ENCODE data around the gene FUT3. TPM values are rescaled to one million over a fixed set of nuclear protein-coding genes. Genes with fewer than 3 reads are reported as not detected.

The FUT3 gene
- total RNA-seq, 1 experiment from 2014 or later: 0.48 TPM

DNA sequence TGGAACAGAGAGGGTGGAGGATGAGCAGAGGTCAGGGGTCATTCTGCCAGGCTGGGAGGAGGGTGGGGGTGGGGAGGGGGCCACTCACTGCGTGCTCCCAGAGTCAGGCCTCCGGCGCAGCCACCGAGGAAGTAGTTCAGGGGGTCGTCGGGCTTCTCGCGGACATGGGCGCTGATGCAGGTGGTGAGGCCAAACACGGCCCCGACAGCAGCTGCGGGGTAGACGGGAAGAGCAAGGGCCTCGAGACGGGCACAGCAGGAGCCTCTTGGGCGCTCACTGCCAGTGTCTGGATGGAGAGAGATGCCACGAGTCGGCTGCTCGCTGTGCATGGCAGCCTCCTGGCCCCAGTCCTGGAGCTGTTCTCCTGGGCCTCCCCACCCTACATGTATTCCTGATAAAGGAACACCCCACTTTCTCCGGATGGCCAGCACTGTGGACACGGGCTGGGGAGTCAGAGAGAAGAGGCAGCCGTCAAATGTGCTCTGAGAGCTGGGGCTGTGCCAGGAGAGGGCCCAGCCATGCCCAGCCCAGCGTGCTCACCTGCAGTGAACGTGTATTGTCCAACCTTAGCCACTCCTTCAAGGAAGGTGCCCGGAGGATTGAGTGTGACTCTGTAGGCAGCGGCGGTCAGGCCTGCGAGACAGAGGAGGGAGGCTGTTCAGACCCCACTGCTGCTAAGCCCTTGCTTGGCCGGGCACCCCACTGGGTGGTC lies 45.3 kb upstream of the FUT3 start (continued):
- no peak for TF ChIP-seq ZNF671 (CRISPR knock-in tag; IDR thresholded peaks at IDR 0.05)
- TF ChIP-seq SOX15 (CRISPR knock-in tag; IDR thresholded peaks at IDR 0.05): no peak
- TF ChIP-seq GRHL2 (CRISPR knock-in tag; IDR thresholded peaks at IDR 0.05; ENCODE audit: insufficient replicate concordance, severe bottlenecking): no peak
- TF ChIP-seq JUN (CRISPR knock-in tag; IDR thresholded peaks at IDR 0.05): no peak
- TF ChIP-seq, protein P1, sequence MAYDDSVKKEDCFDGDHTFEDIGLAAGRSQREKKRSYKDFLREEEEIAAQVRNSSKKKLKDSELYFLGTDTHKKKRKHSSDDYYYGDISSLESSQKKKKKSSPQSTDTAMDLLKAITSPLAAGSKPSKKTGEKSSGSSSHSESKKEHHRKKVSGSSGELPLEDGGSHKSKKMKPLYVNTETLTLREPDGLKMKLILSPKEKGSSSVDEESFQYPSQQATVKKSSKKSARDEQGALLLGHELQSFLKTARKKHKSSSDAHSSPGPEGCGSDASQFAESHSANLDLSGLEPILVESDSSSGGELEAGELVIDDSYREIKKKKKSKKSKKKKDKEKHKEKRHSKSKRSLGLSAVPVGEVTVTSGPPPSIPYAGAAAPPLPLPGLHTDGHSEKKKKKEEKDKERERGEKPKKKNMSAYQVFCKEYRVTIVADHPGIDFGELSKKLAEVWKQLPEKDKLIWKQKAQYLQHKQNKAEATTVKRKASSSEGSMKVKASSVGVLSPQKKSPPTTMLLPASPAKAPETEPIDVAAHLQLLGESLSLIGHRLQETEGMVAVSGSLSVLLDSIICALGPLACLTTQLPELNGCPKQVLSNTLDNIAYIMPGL (CRISPR knock-in tag; IDR thresholded peaks at IDR 0.05): no peak
- TF ChIP-seq, protein P2, sequence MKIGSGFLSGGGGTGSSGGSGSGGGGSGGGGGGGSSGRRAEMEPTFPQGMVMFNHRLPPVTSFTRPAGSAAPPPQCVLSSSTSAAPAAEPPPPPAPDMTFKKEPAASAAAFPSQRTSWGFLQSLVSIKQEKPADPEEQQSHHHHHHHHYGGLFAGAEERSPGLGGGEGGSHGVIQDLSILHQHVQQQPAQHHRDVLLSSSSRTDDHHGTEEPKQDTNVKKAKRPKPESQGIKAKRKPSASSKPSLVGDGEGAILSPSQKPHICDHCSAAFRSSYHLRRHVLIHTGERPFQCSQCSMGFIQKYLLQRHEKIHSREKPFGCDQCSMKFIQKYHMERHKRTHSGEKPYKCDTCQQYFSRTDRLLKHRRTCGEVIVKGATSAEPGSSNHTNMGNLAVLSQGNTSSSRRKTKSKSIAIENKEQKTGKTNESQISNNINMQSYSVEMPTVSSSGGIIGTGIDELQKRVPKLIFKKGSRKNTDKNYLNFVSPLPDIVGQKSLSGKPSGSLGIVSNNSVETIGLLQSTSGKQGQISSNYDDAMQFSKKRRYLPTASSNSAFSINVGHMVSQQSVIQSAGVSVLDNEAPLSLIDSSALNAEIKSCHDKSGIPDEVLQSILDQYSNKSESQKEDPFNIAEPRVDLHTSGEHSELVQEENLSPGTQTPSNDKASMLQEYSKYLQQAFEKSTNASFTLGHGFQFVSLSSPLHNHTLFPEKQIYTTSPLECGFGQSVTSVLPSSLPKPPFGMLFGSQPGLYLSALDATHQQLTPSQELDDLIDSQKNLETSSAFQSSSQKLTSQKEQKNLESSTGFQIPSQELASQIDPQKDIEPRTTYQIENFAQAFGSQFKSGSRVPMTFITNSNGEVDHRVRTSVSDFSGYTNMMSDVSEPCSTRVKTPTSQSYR (CRISPR knock-in tag; IDR thresholded peaks at IDR 0.05): no peak

DNA sequence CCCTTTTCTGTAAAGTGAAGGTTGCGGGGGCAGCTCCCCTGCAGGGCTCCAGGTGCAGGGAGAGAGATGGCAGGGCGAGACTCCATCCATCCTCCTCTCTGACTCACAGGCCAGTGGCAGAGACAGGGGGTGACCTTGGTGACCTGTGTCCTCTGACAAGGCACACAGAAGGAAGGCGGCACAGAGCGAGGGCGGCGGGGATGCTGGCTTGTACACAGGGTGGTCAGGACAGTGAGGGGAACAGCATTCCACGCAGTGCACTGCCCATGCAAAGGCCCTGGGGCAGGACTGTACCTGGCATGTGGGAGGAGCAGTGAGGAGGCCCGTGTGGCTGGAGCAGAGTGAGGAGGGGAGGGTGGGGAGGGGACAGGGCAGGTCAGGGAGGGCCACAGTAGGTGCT lies 44.6 kb upstream of the FUT3 start:
- no peak for DNase-seq (ENCODE audit: low spot score)
- no peak overlapping the region for H3K27ac Mint-ChIP-seq
- 0 out of 2 replicates have a peak, but pooled peaks cover 3% of the 10 kb centered on the region for H3K4me1 Mint-ChIP-seq
- no peaks in the 10 kb centered on the region for H3K9me3 Mint-ChIP-seq
- POLR2A ChIA-PET: no interaction called here
- peaks cover 7% of the 10 kb centered on the region for H3K36me3 Mint-ChIP-seq
- CTCF ChIA-PET: interaction anchor here (2.2 kb wide), 1 partner anchor 92 kb away, joined by 34 read pairs; the partner anchor contains the start of gene NRTN
- no peak overlapping the region for H3K4me3 Mint-ChIP-seq
- no peak for ATAC-seq
- peaks cover 6% of the 10 kb centered on the region for H3K27me3 Mint-ChIP-seq (ENCODE audit: low read depth)
- TF ChIP-seq, protein P3, sequence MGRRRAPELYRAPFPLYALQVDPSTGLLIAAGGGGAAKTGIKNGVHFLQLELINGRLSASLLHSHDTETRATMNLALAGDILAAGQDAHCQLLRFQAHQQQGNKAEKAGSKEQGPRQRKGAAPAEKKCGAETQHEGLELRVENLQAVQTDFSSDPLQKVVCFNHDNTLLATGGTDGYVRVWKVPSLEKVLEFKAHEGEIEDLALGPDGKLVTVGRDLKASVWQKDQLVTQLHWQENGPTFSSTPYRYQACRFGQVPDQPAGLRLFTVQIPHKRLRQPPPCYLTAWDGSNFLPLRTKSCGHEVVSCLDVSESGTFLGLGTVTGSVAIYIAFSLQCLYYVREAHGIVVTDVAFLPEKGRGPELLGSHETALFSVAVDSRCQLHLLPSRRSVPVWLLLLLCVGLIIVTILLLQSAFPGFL (CRISPR knock-in tag; IDR thresholded peaks at IDR 0.05; ENCODE audit: borderline replicate concordance): no peak
- TF ChIP-seq, protein P4, sequence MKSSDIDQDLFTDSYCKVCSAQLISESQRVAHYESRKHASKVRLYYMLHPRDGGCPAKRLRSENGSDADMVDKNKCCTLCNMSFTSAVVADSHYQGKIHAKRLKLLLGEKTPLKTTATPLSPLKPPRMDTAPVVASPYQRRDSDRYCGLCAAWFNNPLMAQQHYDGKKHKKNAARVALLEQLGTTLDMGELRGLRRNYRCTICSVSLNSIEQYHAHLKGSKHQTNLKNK (CRISPR knock-in tag; IDR thresholded peaks at IDR 0.05): no peak
- TF ChIP-seq ZNF138 (CRISPR knock-in tag; conservative IDR thresholded peaks at IDR 0.05) (no peak), GRHL2 (CRISPR knock-in tag; IDR thresholded peaks at IDR 0.05; ENCODE audit: insufficient replicate concordance, severe bottlenecking) (no peak), PRRX2 (CRISPR knock-in tag; IDR thresholded peaks at IDR 0.05) (no peak), NR1H2 (CRISPR knock-in tag; IDR thresholded peaks at IDR 0.05) (no peak), TEAD1 (CRISPR knock-in tag; IDR thresholded peaks at IDR 0.05) (no peak), ZNF219 (CRISPR knock-in tag; IDR thresholded peaks at IDR 0.05; ENCODE audit: borderline replicate concordance) (no peak), FOXK1 (CRISPR knock-in tag; IDR thresholded peaks at IDR 0.05) (no peak), SMAD3 (CRISPR knock-in tag; IDR thresholded peaks at IDR 0.05; ENCODE audit: borderline replicate concordance) (no peak), ELF4 (CRISPR knock-in tag; IDR thresholded peaks at IDR 0.05; ENCODE audit: low read depth) (no peak), ZNF423 (CRISPR knock-in tag; IDR thresholded peaks at IDR 0.05) (no peak)
- TF ChIP-seq, protein P5, sequence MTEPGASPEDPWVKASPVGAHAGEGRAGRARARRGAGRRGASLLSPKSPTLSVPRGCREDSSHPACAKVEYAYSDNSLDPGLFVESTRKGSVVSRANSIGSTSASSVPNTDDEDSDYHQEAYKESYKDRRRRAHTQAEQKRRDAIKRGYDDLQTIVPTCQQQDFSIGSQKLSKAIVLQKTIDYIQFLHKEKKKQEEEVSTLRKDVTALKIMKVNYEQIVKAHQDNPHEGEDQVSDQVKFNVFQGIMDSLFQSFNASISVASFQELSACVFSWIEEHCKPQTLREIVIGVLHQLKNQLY (CRISPR knock-in tag; IDR thresholded peaks at IDR 0.05): no peak
- TF ChIP-seq, protein P6, sequence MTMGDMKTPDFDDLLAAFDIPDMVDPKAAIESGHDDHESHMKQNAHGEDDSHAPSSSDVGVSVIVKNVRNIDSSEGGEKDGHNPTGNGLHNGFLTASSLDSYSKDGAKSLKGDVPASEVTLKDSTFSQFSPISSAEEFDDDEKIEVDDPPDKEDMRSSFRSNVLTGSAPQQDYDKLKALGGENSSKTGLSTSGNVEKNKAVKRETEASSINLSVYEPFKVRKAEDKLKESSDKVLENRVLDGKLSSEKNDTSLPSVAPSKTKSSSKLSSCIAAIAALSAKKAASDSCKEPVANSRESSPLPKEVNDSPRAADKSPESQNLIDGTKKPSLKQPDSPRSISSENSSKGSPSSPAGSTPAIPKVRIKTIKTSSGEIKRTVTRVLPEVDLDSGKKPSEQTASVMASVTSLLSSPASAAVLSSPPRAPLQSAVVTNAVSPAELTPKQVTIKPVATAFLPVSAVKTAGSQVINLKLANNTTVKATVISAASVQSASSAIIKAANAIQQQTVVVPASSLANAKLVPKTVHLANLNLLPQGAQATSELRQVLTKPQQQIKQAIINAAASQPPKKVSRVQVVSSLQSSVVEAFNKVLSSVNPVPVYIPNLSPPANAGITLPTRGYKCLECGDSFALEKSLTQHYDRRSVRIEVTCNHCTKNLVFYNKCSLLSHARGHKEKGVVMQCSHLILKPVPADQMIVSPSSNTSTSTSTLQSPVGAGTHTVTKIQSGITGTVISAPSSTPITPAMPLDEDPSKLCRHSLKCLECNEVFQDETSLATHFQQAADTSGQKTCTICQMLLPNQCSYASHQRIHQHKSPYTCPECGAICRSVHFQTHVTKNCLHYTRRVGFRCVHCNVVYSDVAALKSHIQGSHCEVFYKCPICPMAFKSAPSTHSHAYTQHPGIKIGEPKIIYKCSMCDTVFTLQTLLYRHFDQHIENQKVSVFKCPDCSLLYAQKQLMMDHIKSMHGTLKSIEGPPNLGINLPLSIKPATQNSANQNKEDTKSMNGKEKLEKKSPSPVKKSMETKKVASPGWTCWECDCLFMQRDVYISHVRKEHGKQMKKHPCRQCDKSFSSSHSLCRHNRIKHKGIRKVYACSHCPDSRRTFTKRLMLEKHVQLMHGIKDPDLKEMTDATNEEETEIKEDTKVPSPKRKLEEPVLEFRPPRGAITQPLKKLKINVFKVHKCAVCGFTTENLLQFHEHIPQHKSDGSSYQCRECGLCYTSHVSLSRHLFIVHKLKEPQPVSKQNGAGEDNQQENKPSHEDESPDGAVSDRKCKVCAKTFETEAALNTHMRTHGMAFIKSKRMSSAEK (CRISPR knock-in tag; IDR thresholded peaks at IDR 0.05; ENCODE audit: borderline replicate concordance): no peak
- TF ChIP-seq, protein P7, sequence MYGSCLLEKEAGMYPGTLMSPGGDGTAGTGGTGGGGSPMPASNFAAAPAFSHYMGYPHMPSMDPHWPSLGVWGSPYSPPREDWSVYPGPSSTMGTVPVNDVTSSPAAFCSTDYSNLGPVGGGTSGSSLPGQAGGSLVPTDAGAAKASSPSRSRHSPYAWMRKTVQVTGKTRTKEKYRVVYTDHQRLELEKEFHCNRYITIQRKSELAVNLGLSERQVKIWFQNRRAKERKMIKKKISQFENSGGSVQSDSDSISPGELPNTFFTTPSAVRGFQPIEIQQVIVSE (CRISPR knock-in tag; IDR thresholded peaks at IDR 0.05; ENCODE audit: borderline replicate concordance): no peak
- TF ChIP-seq, protein P8, sequence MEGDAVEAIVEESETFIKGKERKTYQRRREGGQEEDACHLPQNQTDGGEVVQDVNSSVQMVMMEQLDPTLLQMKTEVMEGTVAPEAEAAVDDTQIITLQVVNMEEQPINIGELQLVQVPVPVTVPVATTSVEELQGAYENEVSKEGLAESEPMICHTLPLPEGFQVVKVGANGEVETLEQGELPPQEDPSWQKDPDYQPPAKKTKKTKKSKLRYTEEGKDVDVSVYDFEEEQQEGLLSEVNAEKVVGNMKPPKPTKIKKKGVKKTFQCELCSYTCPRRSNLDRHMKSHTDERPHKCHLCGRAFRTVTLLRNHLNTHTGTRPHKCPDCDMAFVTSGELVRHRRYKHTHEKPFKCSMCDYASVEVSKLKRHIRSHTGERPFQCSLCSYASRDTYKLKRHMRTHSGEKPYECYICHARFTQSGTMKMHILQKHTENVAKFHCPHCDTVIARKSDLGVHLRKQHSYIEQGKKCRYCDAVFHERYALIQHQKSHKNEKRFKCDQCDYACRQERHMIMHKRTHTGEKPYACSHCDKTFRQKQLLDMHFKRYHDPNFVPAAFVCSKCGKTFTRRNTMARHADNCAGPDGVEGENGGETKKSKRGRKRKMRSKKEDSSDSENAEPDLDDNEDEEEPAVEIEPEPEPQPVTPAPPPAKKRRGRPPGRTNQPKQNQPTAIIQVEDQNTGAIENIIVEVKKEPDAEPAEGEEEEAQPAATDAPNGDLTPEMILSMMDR (IDR thresholded peaks at IDR 0.05): no peak

Data from WTC11 (cell line).